A172 (cell line): Measurements from ENCODE around the gene TCERG1L. TPM values are rescaled to one million over a fixed set of nuclear protein-coding genes. Genes with fewer than 3 reads are reported as not detected.
"Not testable (repeated sequence)": the region's sequence is repeated elsewhere in the genome, so short reads cannot be mapped to it uniquely, and the experiment has no call there.

Experiments used
- DNase-seq: peaks from one replicate; pipeline ENCODE4 v3.0.0-alpha.2; 2015; ENCODE audit warnings: low spot score
- total RNA-seq: library from RNA; depleted of rRNA; stranded (reverse); fragments of >200 nt; shearing (Covaris generic); gene quantifications from 2 replicates; pipeline ENCODE4 v1.2.3, GENCODE V29; 2014

Gene TCERG1L
- total RNA-seq, 1 experiment from 2014 or later, result not detected

DNA sequence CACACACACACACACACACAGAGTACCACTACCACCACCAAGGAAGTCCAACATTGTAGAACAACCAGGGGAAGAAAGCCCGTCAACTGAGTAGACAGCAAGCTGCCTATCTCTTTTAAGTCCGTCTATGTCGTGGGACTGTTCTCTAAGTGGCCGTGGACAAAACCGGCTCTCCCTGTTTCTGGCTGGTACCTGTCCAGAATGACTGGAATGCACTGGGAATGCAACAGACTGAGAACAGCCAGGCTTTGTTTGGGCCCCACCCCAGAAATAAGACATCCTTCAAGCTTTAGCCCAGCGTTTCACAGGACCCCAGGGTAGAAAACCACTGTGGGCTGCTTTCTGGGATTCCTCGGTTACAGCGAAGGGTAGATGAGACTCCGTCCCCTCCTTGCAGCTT lies 203.6 kb downstream of the TCERG1L start:
- DNase-seq, result no peak

DNA sequence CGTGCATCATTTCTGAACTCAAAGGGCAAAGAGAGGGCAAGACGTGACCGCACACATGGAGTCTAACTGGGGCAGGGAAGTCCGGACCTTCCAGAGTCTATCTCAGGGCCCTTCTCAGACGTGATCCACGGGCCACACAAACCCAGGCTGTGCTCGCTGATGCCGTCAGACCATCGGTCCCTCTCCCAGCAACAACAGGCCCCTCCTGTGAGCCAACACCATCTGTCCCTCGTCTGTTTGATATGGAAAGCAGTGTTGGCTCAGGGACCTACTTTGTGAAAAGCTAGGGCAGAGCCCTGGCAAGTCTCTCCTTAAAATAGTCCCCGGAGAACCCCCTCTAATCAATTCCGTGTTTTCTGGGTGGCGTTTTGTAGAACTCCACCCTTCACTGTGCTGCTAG lies 208.8 kb downstream of the TCERG1L start:
- no peak for DNase-seq

DNA sequence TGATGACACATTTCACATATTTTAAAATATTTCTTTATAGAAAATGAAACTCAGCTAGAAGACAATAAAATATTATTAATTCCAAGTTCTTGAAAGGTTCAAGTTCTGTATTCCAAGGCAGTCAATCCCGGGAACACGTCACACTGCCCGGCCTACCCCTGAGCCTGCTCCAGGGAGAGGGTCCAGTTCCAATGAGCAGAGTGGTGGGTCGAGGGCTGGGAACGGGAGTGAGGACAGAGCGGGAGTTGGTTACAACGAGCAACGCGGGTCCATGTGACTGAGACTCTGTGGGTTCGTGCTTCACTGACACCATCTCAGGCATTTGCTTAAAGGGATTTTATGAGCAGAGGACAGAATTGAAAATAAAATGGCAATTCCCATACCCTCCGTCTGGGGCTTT lies 209.4 kb downstream of the TCERG1L start:
- DNase-seq, result no peak

DNA sequence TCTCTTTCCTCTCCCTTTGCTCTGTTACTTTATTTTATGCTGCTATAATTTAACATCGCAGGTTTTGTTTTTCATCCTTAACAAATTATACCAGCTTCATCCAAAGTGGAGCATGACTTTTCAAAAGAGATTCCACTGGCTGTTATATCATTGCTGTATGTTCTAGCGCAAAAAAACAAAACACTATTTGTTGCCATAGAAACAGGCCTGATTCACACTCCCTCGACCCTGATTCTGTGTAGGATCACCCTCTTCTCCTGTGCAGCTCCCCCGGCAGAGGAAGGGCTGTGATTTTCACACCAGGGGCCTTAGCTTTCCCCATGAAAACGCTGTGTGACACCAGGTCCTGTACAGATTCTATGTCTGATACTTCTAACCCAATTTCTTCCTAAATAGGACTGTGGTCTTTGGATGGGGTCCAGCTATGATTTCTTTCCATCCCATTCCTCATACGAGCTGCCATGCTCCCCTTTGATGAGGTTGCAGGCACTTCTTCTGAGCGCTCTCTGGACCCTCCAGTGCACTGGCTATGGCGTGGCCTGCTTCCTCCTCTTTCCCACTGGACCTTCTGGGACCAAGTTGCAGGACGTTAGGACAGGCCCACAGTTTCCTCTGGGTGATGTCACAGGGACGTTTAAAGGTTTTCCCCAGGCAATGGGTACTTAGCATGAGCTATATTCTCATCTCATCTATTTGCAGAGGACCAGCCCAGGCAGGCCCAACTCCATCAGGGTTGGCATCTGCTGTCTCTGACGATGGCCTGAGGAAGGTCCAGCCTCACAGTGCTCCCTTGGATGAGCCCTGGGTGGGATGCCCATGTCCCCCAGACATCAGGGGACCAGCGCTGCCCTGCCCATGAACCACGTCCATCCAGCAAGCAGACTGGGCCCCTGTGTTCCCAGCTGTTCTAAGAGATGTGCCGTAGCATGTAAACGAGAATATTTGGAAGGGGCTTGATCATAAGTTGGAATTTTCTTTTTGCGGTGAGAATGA lies 210.8 kb downstream of the TCERG1L start:
- DNase-seq, result not testable (repeated sequence)

DNA sequence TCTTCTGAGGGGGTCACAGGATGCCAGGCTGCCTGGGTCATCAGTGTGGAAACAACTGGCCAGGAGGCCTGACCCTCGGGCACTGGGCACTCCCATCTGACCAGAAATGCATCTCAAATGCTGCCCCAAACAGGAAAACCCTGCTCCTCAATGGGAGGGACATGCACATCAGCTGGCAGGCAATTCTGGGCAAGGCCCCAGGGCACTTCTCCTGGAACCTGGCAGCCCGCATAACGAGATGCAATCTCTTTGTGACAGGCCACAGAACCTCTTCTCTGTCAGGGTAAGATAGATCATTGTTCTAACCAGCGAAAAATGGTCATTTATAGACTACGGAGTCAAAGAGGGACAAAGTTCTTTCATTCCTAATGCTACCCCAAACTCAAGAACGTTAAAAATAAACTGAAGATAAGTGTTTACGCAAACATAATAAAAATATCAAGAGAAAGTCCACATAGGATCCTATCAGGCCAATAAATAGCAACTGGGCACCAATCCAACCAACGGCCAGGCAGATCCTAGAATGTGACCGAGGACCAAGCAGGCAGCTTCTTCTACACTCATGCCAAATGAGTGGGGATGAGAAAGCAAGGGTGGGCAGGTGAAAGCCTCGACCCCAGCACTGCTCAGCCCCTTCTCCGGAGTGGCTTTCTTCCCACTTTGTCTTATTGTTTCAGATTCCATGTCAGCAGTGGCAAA lies 212.3 kb downstream of the TCERG1L start:
- no peak for DNase-seq

DNA sequence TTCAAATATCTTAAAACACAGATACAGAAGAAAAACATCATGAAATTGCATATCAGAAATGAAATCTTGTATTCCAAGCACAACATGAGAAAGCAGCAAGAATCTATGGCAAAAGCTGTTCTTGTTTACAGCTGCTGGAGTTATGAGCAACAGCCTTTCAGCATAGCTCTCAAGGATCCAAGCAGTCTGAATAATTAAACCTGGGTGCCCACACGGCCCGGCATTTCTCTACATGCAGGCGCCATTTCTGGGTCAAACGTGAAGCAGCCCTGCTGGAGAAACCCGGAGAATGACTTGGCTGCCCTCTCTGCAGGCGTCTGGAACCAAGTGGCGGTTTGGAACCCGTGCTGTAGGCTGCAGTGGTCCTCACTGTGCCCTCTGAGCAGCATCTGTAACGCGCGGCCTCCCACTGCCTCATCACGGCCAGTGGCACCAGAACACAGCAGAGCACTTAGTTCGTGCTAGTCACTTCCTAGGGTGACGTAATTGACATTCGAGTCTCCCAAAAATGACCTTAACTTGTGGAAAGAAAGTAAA lies 213.0 kb downstream of the TCERG1L start:
- DNase-seq, result no peak

DNA sequence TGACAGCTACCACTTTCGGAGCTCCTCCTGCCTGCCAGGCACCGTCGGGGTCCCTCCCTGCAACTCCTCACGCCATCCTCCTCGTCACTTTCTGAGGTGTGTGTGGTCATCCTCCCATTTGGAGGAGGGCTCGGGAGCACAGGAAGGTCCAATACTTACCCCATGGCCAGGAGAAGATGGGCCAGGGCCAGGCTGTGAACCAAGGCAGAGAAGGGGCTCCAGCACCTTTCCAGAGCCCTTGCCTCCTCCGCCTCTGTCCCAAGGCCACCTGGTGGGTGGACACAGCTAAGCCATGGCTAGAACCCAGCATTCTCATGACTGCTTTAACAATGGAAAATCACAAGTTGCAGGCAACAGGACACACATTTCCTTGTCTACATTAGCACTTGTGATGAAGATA lies 215.5 kb downstream of the TCERG1L start:
- DNase-seq, result no peak

- DNase-seq, result no peak
Measured at GRCh38 chr10:131095313-131095580, 216.3 kb downstream of the TCERG1L start.

DNA sequence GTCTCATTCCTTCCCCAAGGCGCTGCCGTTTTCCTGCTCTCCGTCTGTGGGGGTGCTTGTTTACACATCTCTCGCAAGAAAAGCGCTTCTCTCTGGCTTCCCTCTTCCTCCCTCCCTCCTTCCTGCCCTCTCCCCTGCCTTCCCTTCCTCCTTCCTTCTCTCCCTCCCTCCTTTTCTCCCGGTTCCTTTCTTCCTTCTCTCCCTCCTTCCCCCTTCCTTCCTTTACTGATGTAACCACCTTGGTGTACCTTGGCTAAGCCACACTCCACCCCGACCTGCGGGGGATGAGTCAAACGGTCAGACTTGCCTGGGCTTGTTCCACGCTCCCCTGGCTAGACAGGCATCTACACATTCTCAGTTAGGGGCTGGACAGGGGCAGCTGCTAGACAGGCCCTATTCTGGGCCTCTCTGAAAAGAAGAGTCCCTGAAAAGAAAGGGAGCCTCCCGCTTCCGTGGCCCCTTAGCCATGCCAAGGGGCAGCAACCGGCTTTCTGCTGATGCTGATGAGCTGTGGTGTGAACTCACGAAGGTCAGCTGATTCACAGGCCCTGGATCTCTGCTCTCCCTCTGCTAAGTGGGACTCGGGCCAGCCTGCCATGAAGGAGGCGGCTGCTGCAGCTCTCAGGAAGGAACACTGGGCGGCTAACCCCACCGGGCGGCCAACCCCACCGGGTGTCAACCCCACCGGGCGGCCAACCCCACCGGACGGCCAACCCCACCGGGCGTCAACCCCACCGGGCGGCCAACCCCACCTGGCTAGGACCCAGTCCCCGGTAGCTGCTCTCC lies 216.8 kb downstream of the TCERG1L start:
- no peak for DNase-seq

DNA sequence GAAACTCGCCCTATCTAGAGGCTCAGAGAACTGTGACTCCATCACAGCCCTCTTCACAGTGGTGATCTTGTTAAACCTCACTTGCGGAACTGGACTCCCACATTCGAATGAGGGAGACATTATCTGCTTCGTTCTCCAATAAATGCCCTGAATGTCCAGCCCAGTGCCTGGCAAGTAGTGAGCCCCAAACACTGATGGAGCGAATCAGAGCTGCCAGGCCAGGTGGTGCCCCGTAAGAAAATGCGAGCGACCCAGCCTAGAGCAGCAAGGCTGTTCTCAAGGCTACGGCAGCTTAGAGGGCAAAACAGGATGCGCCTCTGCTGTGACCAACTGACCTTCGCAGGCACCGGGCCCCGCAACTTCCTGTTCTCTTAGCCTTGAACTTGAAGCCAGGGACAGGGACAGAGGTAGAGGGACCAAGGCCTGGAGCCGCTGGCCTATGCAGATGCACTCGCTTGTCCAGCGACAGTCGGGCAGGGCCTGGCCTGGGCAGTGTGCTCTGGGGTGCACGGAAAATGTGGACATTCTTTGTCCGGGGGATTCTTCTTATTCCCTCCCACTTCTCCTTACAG lies 217.6 kb downstream of the TCERG1L start:
- DNase-seq, result no peak

- no peak for DNase-seq
Measured at GRCh38 chr10:131093346-131093745, 218.2 kb downstream of the TCERG1L start.

DNA sequence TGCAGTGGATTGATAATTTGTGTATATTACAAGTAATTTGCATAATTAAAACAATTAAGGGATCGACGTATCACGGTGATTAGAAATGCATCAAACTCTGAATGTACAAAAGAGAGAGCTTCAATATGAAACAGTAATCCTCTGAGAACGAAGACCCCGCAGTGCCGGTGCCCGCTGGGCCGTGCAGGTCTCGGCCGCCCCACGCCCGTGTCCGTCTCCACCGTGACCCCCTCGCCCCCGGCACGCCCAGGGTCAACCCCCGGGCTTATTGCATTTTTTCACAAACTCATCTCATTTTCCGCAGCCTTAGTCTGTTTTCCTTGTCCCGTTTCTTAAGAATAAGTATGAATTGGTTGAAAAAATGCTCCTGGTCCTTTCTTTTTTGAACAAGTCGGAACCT lies 218.6 kb downstream of the TCERG1L start:
- no peak for DNase-seq

DNA sequence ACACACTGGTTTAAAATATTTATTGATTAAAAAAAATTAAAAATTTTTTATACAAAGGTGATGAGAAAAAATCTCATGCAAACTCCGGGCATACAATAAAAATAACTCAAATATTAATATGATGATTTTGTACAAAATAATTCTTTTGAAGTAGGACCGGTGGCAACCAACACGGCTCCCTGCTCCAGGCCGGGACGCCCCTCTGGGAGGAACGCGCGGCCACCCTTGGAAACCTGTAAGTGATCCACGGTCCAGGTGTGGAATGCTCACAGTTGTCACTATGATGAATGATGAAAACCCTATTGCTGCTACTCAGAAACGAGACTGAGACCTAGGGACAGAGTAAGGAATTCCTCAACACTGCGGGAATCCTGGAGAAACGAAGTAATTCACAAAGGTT lies 219.1 kb downstream of the TCERG1L start:
- DNase-seq, result no peak

GRCh38 chr10:131091682-131092081 lies 219.8 kb downstream of the TCERG1L start:
- DNase-seq, result no peak

GRCh38 chr10:131090761-131091661 lies 220.5 kb downstream of the TCERG1L start:
- DNase-seq, result no peak

GRCh38 chr10:131089861-131090260 lies 221.7 kb downstream of the TCERG1L start:
- DNase-seq, result no peak

DNA sequence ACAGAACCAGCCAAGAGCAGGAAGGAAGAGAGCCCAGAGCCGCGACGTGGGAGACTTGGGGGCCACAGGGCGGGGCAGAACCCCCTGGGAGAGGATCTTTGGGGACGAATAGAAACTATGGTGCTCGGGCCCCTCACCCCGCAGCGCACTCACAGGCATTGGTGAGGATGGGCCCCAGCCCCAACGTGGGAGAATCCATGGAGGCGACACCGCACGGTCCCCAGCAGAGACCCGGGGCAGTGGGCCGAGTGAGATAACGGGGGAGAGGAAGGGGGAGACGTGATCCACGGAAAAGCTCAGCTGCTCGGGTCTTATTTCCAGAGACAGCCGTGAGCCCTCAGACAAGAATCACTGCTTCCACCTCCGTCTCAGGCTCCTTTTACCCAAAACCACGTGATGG lies 222.4 kb downstream of the TCERG1L start:
- no peak for DNase-seq

- no peak for DNase-seq
Measured at GRCh38 chr10:131088619-131089018, 222.9 kb downstream of the TCERG1L start.

DNA sequence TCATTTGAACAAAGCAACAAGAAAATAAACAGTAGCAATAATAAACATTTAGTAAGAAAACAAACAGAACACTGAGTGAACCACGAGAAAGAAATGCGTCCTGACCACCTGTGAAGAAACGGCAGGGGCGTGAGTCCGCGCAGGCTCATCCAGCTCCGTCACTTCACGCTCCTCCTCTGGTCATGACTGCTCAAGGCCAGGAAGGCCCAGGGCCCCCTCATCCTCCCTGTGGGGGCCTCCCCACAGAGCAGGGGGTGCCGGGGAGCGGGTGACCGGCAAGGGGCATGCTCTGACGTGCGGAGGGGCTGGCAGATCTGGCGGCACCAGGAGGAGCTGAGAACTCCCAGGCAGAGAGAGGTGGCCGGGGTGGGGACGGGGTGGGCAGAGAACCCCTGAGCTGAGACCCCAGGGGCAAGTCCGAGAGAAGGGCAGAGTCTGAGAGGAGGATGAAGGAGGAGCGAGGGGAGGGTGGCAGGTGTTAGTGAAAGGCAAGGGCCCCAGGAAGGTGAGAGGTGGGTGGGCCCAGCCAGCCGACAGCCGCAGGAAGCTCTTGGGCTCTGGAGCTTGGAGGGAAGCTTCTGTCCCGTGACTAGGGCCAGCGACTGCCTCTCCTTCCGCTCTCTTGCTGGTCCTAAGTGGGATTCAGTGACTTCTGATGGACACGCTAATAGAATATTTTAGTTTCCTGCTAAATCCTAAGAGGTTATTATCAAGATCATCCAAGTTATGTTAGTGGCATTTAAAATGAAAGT lies 223.9 kb downstream of the TCERG1L start:
- no peak for DNase-seq

DNA sequence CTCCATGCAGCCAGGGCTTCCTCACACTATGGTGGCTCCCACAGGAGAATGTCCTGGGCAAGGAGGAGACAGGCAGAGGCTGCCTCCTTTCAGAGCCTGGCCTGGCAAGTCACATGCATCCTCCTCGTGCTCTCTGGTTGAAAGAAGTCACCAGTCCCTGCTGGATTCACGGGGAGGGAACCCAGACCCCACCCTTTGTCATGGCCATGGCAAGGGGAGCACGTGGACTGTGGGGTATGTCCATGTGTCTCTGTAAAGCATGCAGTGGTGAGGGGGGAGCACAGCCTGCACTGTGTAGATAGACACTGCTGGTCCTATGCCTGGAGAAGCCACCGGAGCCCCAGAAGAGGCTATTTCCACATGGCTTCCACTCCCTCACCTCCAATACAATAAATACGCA lies 225.0 kb downstream of the TCERG1L start:
- DNase-seq, result no peak
